ENCODE results near the gene SPOCK3.

Gene SPOCK3

GRCh38 chr4:167111622-167112021 is 122.7 kb downstream of the SPOCK3 start:
- H3K4me1 ChIP-seq (ENCODE audit: control insufficient read depth, insufficient read depth, low read length) = no peaks in the 10 kb centered on the region
- H3K9me3 ChIP-seq (ENCODE audit: control insufficient read depth in 2 of 2, low read length in 2 of 2) = no peaks in the 10 kb centered on the region
- H3K27me3 ChIP-seq (ENCODE audit: control insufficient read depth in 1 of 2, insufficient read depth in 2 of 2, low read length in 2 of 2) = no peaks in the 10 kb centered on the region
- no peak overlapping the region for H3K9ac ChIP-seq (ENCODE audit: low read length in 2 of 2)
- H3K36me3 ChIP-seq (ENCODE audit: control insufficient read depth in 2 of 2, insufficient read depth in 2 of 2, low read length in 2 of 2) = no peaks in the 10 kb centered on the region
- H3K27ac ChIP-seq (ENCODE audit: low read length) = no peak overlapping the region
- no peak overlapping the region for H3K4me3 ChIP-seq (ENCODE audit: low read length in 2 of 2)

- Histone ChIP-seq H3K4me1 (ENCODE audit: control insufficient read depth, insufficient read depth, low read length) (no peaks in the 10 kb centered on the region), H3K27me3 (ENCODE audit: control insufficient read depth in 1 of 2, insufficient read depth in 2 of 2, low read length in 2 of 2) (no peaks in the 10 kb centered on the region), H3K4me3 (ENCODE audit: low read length in 2 of 2) (no peak overlapping the region), H3K36me3 (ENCODE audit: control insufficient read depth in 2 of 2, insufficient read depth in 2 of 2, low read length in 2 of 2) (no peaks in the 10 kb centered on the region), H3K9ac (ENCODE audit: low read length in 2 of 2) (no peak overlapping the region), H3K27ac (ENCODE audit: low read length) (no peak overlapping the region), H3K9me3 (ENCODE audit: control insufficient read depth in 2 of 2, low read length in 2 of 2) (no peaks in the 10 kb centered on the region)
Measured at GRCh38 chr4:167111092-167111491, 123.2 kb downstream of the SPOCK3 start.

GRCh38 chr4:167109859-167110258 is 124.4 kb downstream of the SPOCK3 start:
- no peak overlapping the region for H3K27ac ChIP-seq (ENCODE audit: low read length)
- no peaks in the 10 kb centered on the region for H3K27me3 ChIP-seq (ENCODE audit: control insufficient read depth in 1 of 2, insufficient read depth in 2 of 2, low read length in 2 of 2)
- no peak overlapping the region for H3K9ac ChIP-seq (ENCODE audit: low read length in 2 of 2)
- no peaks in the 10 kb centered on the region for H3K36me3 ChIP-seq (ENCODE audit: control insufficient read depth in 2 of 2, insufficient read depth in 2 of 2, low read length in 2 of 2)
- H3K4me3 ChIP-seq (ENCODE audit: low read length in 2 of 2) = no peak overlapping the region
- no peaks in the 10 kb centered on the region for H3K4me1 ChIP-seq (ENCODE audit: control insufficient read depth, insufficient read depth, low read length)
- H3K9me3 ChIP-seq (ENCODE audit: control insufficient read depth in 2 of 2, low read length in 2 of 2) = no peaks in the 10 kb centered on the region

GRCh38 chr4:167105857-167106256 is 128.4 kb downstream of the SPOCK3 start:
- H3K4me1 ChIP-seq (ENCODE audit: control insufficient read depth, insufficient read depth, low read length) = no peaks in the 10 kb centered on the region
- H3K36me3 ChIP-seq (ENCODE audit: control insufficient read depth in 2 of 2, insufficient read depth in 2 of 2, low read length in 2 of 2) = no peaks in the 10 kb centered on the region
- H3K27ac ChIP-seq (ENCODE audit: low read length) = no peak overlapping the region
- no peak overlapping the region for H3K9ac ChIP-seq (ENCODE audit: low read length in 2 of 2)
- no peak overlapping the region for H3K4me3 ChIP-seq (ENCODE audit: low read length in 2 of 2)
- no peaks in the 10 kb centered on the region for H3K27me3 ChIP-seq (ENCODE audit: control insufficient read depth in 1 of 2, insufficient read depth in 2 of 2, low read length in 2 of 2)
- H3K9me3 ChIP-seq (ENCODE audit: control insufficient read depth in 2 of 2, low read length in 2 of 2) = peaks cover 0 to 3% of the 10 kb centered on the region in 2 donors

- Histone ChIP-seq H3K4me1 (ENCODE audit: control insufficient read depth, insufficient read depth, low read length) (no peaks in the 10 kb centered on the region), H3K27me3 (ENCODE audit: control insufficient read depth in 1 of 2, insufficient read depth in 2 of 2, low read length in 2 of 2) (no peaks in the 10 kb centered on the region), H3K27ac (ENCODE audit: low read length) (no peak overlapping the region), H3K9ac (ENCODE audit: low read length in 2 of 2) (no peak overlapping the region), H3K9me3 (ENCODE audit: control insufficient read depth in 2 of 2, low read length in 2 of 2) (peaks cover 0 to 3% of the 10 kb centered on the region in 2 donors), H3K4me3 (ENCODE audit: low read length in 2 of 2) (no peak overlapping the region), H3K36me3 (ENCODE audit: control insufficient read depth in 2 of 2, insufficient read depth in 2 of 2, low read length in 2 of 2) (no peaks in the 10 kb centered on the region)
Measured at GRCh38 chr4:167102475-167102874, 131.8 kb downstream of the SPOCK3 start.

GRCh38 chr4:167101035-167101434 is 133.3 kb downstream of the SPOCK3 start:
- Histone ChIP-seq H3K36me3 (ENCODE audit: control insufficient read depth in 2 of 2, insufficient read depth in 2 of 2, low read length in 2 of 2) (no peaks in the 10 kb centered on the region), H3K27ac (ENCODE audit: low read length) (no peak overlapping the region), H3K9ac (ENCODE audit: low read length in 2 of 2) (no peak overlapping the region), H3K4me3 (ENCODE audit: low read length in 2 of 2) (no peak overlapping the region), H3K4me1 (ENCODE audit: control insufficient read depth, insufficient read depth, low read length) (no peaks in the 10 kb centered on the region), H3K27me3 (ENCODE audit: control insufficient read depth in 1 of 2, insufficient read depth in 2 of 2, low read length in 2 of 2) (no peaks in the 10 kb centered on the region), H3K9me3 (ENCODE audit: control insufficient read depth in 2 of 2, low read length in 2 of 2) (peaks cover 0 to 3% of the 10 kb centered on the region in 2 donors)

GRCh38 chr4:167100120-167100519 is 134.2 kb downstream of the SPOCK3 start:
- H3K9ac ChIP-seq (ENCODE audit: low read length in 2 of 2) = no peak overlapping the region
- H3K4me1 ChIP-seq (ENCODE audit: control insufficient read depth, insufficient read depth, low read length) = no peaks in the 10 kb centered on the region
- no peak overlapping the region for H3K4me3 ChIP-seq (ENCODE audit: low read length in 2 of 2)
- no peak overlapping the region for H3K27ac ChIP-seq (ENCODE audit: low read length)
- no peaks in the 10 kb centered on the region for H3K27me3 ChIP-seq (ENCODE audit: control insufficient read depth in 1 of 2, insufficient read depth in 2 of 2, low read length in 2 of 2)
- no peaks in the 10 kb centered on the region for H3K36me3 ChIP-seq (ENCODE audit: control insufficient read depth in 2 of 2, insufficient read depth in 2 of 2, low read length in 2 of 2)
- H3K9me3 ChIP-seq (ENCODE audit: control insufficient read depth in 2 of 2, low read length in 2 of 2) = peaks cover 0 to 3% of the 10 kb centered on the region in 2 donors

GRCh38 chr4:167088115-167088514 is 146.2 kb downstream of the SPOCK3 start:
- Histone ChIP-seq H3K27me3 (ENCODE audit: control insufficient read depth in 1 of 2, insufficient read depth in 2 of 2, low read length in 2 of 2) (no peaks in the 10 kb centered on the region), H3K4me3 (ENCODE audit: low read length in 2 of 2) (no peak overlapping the region), H3K27ac (ENCODE audit: low read length) (no peak overlapping the region), H3K36me3 (ENCODE audit: control insufficient read depth in 2 of 2, insufficient read depth in 2 of 2, low read length in 2 of 2) (no peaks in the 10 kb centered on the region), H3K4me1 (ENCODE audit: control insufficient read depth, insufficient read depth, low read length) (no peaks in the 10 kb centered on the region), H3K9ac (ENCODE audit: low read length in 2 of 2) (no peak overlapping the region), H3K9me3 (ENCODE audit: control insufficient read depth in 2 of 2, low read length in 2 of 2) (no peaks in the 10 kb centered on the region)

- H3K9me3 ChIP-seq (ENCODE audit: control insufficient read depth in 2 of 2, low read length in 2 of 2) = no peaks in the 10 kb centered on the region
- H3K27ac ChIP-seq (ENCODE audit: low read length) = no peak overlapping the region
- H3K4me3 ChIP-seq (ENCODE audit: low read length in 2 of 2) = no peak overlapping the region
- H3K4me1 ChIP-seq (ENCODE audit: control insufficient read depth, insufficient read depth, low read length) = no peaks in the 10 kb centered on the region
- H3K9ac ChIP-seq (ENCODE audit: low read length in 2 of 2) = no peak overlapping the region
- no peaks in the 10 kb centered on the region for H3K27me3 ChIP-seq (ENCODE audit: control insufficient read depth in 1 of 2, insufficient read depth in 2 of 2, low read length in 2 of 2)
- H3K36me3 ChIP-seq (ENCODE audit: control insufficient read depth in 2 of 2, insufficient read depth in 2 of 2, low read length in 2 of 2) = no peaks in the 10 kb centered on the region
Measured at GRCh38 chr4:167084321-167084720, 150.0 kb downstream of the SPOCK3 start.

GRCh38 chr4:167079762-167080161 is 154.5 kb downstream of the SPOCK3 start:
- H3K27me3 ChIP-seq (ENCODE audit: control insufficient read depth in 1 of 2, insufficient read depth in 2 of 2, low read length in 2 of 2) = no peaks in the 10 kb centered on the region
- no peak overlapping the region for H3K9ac ChIP-seq (ENCODE audit: low read length in 2 of 2)
- no peak overlapping the region for H3K4me3 ChIP-seq (ENCODE audit: low read length in 2 of 2)
- H3K9me3 ChIP-seq (ENCODE audit: control insufficient read depth in 2 of 2, low read length in 2 of 2) = no peaks in the 10 kb centered on the region
- no peaks in the 10 kb centered on the region for H3K4me1 ChIP-seq (ENCODE audit: control insufficient read depth, insufficient read depth, low read length)
- H3K36me3 ChIP-seq (ENCODE audit: control insufficient read depth in 2 of 2, insufficient read depth in 2 of 2, low read length in 2 of 2) = no peaks in the 10 kb centered on the region
- H3K27ac ChIP-seq (ENCODE audit: low read length) = no peak overlapping the region

- no peak overlapping the region for H3K9ac ChIP-seq (ENCODE audit: low read length in 2 of 2)
- no peaks in the 10 kb centered on the region for H3K4me1 ChIP-seq (ENCODE audit: control insufficient read depth, insufficient read depth, low read length)
- H3K36me3 ChIP-seq (ENCODE audit: control insufficient read depth in 2 of 2, insufficient read depth in 2 of 2, low read length in 2 of 2) = no peaks in the 10 kb centered on the region
- no peaks in the 10 kb centered on the region for H3K9me3 ChIP-seq (ENCODE audit: control insufficient read depth in 2 of 2, low read length in 2 of 2)
- no peak overlapping the region for H3K27ac ChIP-seq (ENCODE audit: low read length)
- no peak overlapping the region for H3K4me3 ChIP-seq (ENCODE audit: low read length in 2 of 2)
- H3K27me3 ChIP-seq (ENCODE audit: control insufficient read depth in 1 of 2, insufficient read depth in 2 of 2, low read length in 2 of 2) = no peaks in the 10 kb centered on the region
Measured at GRCh38 chr4:167052631-167053091, 181.6 kb downstream of the SPOCK3 start.
